NCI-H1105 (cell line): ENCODE data around the gene KRT71.
A peak's percentile ranks its signal among the peaks of the same experiment; 100 is the strongest.
"Not testable (repeated sequence)": the region's sequence is repeated elsewhere in the genome, so short reads cannot be mapped to it uniquely, and the experiment has no call there.

Experiments used
- DNase-seq: peaks from one replicate; lab custom pipeline; 2025; lab: John Stamatoyannopoulos, UW

KRT71 gene

GRCh38 chr12:52521568-52522266, 31.2 kb downstream of the KRT71 start:
- DNase-seq, result peak; percentile 11

GRCh38 chr12:52521175-52521567, 31.8 kb downstream of the KRT71 start:
- no peak for DNase-seq

- DNase-seq, result no peak
Measured at GRCh38 chr12:52519826-52520662, 32.9 kb downstream of the KRT71 start, which contains the start of gene KRT5. Gene KRT5, minus strand, starts transcription at chr12:52520394. Its CDS starts 98 bp downstream, at chr12:52520296.

GRCh38 chr12:52519387-52519703, 33.6 kb downstream of the KRT71 start:
- DNase-seq, result no peak

GRCh38 chr12:52518574-52519386, 34.2 kb downstream of the KRT71 start:
- DNase-seq, result no peak

- DNase-seq, result no peak
Measured at GRCh38 chr12:52517888-52518287, 35.1 kb downstream of the KRT71 start.

GRCh38 chr12:52517005-52517835, 35.7 kb downstream of the KRT71 start:
- DNase-seq, result no peak

- DNase-seq, result no peak
Measured at GRCh38 chr12:52515927-52516831, 36.8 kb downstream of the KRT71 start.

GRCh38 chr12:52515319-52515646, 37.7 kb downstream of the KRT71 start:
- no peak for DNase-seq

- DNase-seq, result no peak
Measured at GRCh38 chr12:52514471-52515318, 38.2 kb downstream of the KRT71 start.

- DNase-seq, result no peak
Measured at GRCh38 chr12:52513736-52514135, 39.2 kb downstream of the KRT71 start.

GRCh38 chr12:52508211-52508610, 44.7 kb downstream of the KRT71 start:
- no peak for DNase-seq

- no peak for DNase-seq
Measured at GRCh38 chr12:52506858-52507715, 45.9 kb downstream of the KRT71 start.

GRCh38 chr12:52502877-52503276, 50.1 kb downstream of the KRT71 start:
- no peak for DNase-seq

- no peak for DNase-seq
Measured at GRCh38 chr12:52501490-52501889, 51.5 kb downstream of the KRT71 start.

- not testable (repeated sequence) for DNase-seq
Measured at GRCh38 chr12:52500574-52500973, 52.4 kb downstream of the KRT71 start.

- no peak for DNase-seq
Measured at GRCh38 chr12:52499806-52500560, 53.0 kb downstream of the KRT71 start.

GRCh38 chr12:52498946-52499345, 54.0 kb downstream of the KRT71 start:
- no peak for DNase-seq
